ENCODE data around the gene TRNAU1AP. TPM values are rescaled to one million over a fixed set of nuclear protein-coding genes. Genes with fewer than 3 reads are reported as not detected.
"Not testable (repeated sequence)": the region's sequence is repeated elsewhere in the genome, so short reads cannot be mapped to it uniquely, and the experiment has no call there.

TRNAU1AP gene
- total RNA-seq, 4 donors from 2014 or later, result 5.3 to 19.7 (median 12.0) TPM

DNA sequence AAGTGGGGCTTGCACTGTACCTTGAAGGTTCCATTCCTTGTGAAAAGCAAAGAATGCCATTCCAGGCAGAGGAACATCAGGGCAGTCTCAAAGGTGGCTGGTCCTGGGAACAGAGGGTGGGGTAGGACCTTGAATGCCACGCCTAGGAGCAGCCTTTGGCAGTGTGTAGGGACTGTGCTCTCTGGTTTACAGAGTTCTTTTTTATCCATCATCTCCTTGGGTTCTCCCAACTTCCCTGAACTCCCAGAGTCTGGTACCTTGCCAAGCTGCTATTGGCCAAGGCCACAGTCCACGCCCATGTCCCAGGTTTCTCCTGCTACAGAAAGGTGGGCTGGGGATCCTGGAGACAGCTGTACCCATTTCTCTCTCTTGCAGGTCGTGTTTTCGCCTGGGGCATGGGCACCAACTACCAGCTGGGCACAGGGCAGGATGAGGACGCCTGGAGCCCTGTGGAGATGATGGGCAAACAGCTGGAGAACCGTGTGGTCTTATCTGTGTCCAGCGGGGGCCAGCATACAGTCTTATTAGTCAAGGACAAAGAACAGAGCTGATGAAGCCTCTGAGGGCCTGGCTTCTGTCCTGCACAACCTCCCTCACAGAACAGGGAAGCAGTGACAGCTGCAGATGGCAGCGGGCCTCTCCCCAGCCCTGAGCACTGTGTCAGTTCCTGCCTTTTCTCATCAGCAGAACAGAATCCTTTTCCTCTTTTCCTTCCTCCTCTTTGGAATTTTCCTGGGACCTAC, 15.3 kb upstream of the TRNAU1AP start:
- DNase-seq (no peak), ATAC-seq (no peak)
- H3K27me3 ChIP-seq, result no peaks in the 10 kb centered on the region
- intact Hi-C loops (cut with DNase I; ENCODE audit: low total_unique reads), result no loop called here
- H3K4me1 ChIP-seq, result no peaks in the 10 kb centered on the region
- in situ Hi-C loops (cut with MboI; ENCODE audit: low sequenced_read_pairs in 4 of 4), result no loop called here
- no peak overlapping the region for H3K4me3 ChIP-seq
- no peak for TF ChIP-seq POLR2A (IDR thresholded peaks at IDR 0.05)
- no peak for TF ChIP-seq CTCF (IDR thresholded peaks at IDR 0.05 in 4 of 5, conservative IDR thresholded peaks at IDR 0.05 in 1 of 5)
- H3K36me3 ChIP-seq, result peaks cover 0 to 45% of the 10 kb centered on the region in 2 donors
- H3K9me3 ChIP-seq, result no peaks in the 10 kb centered on the region
- H3K27ac ChIP-seq, result no peak overlapping the region

GRCh38 chr1:28538286-28538685, 14.6 kb upstream of the TRNAU1AP start:
- in situ Hi-C loops (cut with MboI; ENCODE audit: low sequenced_read_pairs in 4 of 4), result no loop called here
- Histone ChIP-seq H3K27ac (no peak overlapping the region), H3K27me3 (no peaks in the 10 kb centered on the region), H3K4me1 (no peaks in the 10 kb centered on the region), H3K36me3 (peaks cover 0 to 45% of the 10 kb centered on the region in 2 donors), H3K9me3 (no peaks in the 10 kb centered on the region), H3K4me3 (no peak overlapping the region)
- DNase-seq (no peak), ATAC-seq (no peak)
- TF ChIP-seq CTCF (IDR thresholded peaks at IDR 0.05 in 4 of 5, conservative IDR thresholded peaks at IDR 0.05 in 1 of 5), result no peak
- TF ChIP-seq POLR2A (IDR thresholded peaks at IDR 0.05), result no peak
- intact Hi-C loops (cut with DNase I; ENCODE audit: low total_unique reads), result no loop called here

DNA sequence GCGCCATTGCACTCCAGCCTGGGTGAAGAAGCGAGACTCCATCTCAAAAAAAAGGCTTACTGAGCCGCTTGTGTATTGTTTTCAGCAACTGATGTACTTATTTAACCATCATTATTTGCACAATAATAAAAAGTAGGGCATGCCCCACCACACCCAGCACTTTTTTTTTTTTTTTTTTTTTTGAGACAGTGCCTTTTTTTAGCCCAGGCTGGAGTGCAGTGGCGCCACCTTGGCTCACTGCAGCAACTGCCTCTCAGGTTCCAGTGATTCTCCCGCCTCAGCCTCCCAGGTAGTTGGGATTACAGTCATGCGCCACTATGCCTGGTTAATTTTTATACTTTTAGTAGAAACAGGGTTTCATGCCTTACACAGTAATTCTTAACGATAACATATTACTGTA, 12.2 kb upstream of the TRNAU1AP start:
- Histone ChIP-seq H3K4me3 (no peak overlapping the region), H3K4me1 (no peaks in the 10 kb centered on the region), H3K27me3 (no peaks in the 10 kb centered on the region), H3K9me3 (no peaks in the 10 kb centered on the region), H3K27ac (no peak overlapping the region), H3K36me3 (peaks cover 0 to 28% of the 10 kb centered on the region in 2 donors)
- intact Hi-C loops (cut with DNase I; ENCODE audit: low total_unique reads) (no loop called here), in situ Hi-C loops (cut with MboI; ENCODE audit: low sequenced_read_pairs in 4 of 4) (no loop called here)
- no peak for DNase-seq
- no peak for ATAC-seq
- TF ChIP-seq CTCF (IDR thresholded peaks at IDR 0.05 in 4 of 5, conservative IDR thresholded peaks at IDR 0.05 in 1 of 5) (no peak), POLR2A (IDR thresholded peaks at IDR 0.05) (no peak)

- H3K27ac ChIP-seq; H3K4me3 ChIP-seq; DNase-seq; ATAC-seq; H3K9me3 ChIP-seq; in situ Hi-C loops (cut with MboI; ENCODE audit: low sequenced_read_pairs in 4 of 4); intact Hi-C loops (cut with DNase I; ENCODE audit: low total_unique reads); H3K4me1 ChIP-seq; H3K27me3 ChIP-seq: not testable (repeated sequence)
- peaks cover 0 to 19% of the 10 kb centered on the region in 2 donors for H3K36me3 ChIP-seq
Measured at GRCh38 chr1:28541414-28542015, 11.4 kb upstream of the TRNAU1AP start.

DNA sequence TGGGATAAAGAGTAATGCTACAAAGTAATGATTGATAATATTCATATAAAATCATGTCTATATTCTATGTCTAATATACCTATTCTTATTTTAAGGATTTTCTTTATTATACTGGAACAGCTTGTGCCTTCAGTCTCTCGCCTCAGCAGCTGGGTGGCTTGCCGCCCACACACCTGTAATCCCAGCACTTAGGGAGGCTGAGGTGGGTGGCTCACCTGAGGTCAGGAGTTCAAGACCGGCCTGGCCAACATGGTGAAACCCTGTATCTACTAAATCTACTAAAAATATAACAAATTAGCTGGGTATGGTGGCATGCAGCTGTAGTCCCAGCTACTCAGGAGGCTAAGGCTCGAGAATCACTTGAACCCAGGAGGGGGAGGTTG, 7.6 kb upstream of the TRNAU1AP start:
- no peak overlapping the region for H3K4me3 ChIP-seq
- in situ Hi-C loops (cut with MboI; ENCODE audit: low sequenced_read_pairs in 4 of 4) (no loop called here), intact Hi-C loops (cut with DNase I; ENCODE audit: low total_unique reads) (no loop called here)
- no peaks in the 10 kb centered on the region for H3K4me1 ChIP-seq
- ATAC-seq (no peak), DNase-seq (no peak)
- H3K27ac ChIP-seq, result no peak overlapping the region
- H3K36me3 ChIP-seq, result no peaks in the 10 kb centered on the region
- H3K27me3 ChIP-seq, result no peaks in the 10 kb centered on the region
- TF ChIP-seq CTCF (IDR thresholded peaks at IDR 0.05 in 4 of 5, conservative IDR thresholded peaks at IDR 0.05 in 1 of 5), result no peak
- no peak for TF ChIP-seq POLR2A (IDR thresholded peaks at IDR 0.05)
- H3K9me3 ChIP-seq, result no peaks in the 10 kb centered on the region

Data from gastrocnemius medialis (tissue), 4 donors.